ENCODE measurements around the gene SEMA3B. TPM values are rescaled to one million over a fixed set of nuclear protein-coding genes. Genes with fewer than 3 reads are reported as not detected.
A peak's percentile ranks its signal among the peaks of the same experiment; 100 is the strongest.

SEMA3B gene
- total and polyA plus RNA-seq, 8 donors: 27.5 to 223 (median 43.4) TPM

- H3K4me3 ChIP-seq: no peak overlapping the region
- H3K9me3 ChIP-seq: no peaks in the 10 kb centered on the region
- WGBS, 2 donors: 87 to 94% methylated on average over 8 of the region's 8 CpGs
- ATAC-seq (no peak), FAIRE-seq (no peak), DNase-seq (no peak)
- peaks cover 21 to 27% (median 21%) of the 10 kb centered on the region in 3 donors for H3K4me1 ChIP-seq
- intact Hi-C loops (cut with DNase I): no loop called here
- no peak overlapping the region for H3K27ac ChIP-seq
- no peaks in the 10 kb centered on the region for H3K36me3 ChIP-seq
- H3K27me3 ChIP-seq: no peaks in the 10 kb centered on the region
- TF ChIP-seq, protein P1, sequence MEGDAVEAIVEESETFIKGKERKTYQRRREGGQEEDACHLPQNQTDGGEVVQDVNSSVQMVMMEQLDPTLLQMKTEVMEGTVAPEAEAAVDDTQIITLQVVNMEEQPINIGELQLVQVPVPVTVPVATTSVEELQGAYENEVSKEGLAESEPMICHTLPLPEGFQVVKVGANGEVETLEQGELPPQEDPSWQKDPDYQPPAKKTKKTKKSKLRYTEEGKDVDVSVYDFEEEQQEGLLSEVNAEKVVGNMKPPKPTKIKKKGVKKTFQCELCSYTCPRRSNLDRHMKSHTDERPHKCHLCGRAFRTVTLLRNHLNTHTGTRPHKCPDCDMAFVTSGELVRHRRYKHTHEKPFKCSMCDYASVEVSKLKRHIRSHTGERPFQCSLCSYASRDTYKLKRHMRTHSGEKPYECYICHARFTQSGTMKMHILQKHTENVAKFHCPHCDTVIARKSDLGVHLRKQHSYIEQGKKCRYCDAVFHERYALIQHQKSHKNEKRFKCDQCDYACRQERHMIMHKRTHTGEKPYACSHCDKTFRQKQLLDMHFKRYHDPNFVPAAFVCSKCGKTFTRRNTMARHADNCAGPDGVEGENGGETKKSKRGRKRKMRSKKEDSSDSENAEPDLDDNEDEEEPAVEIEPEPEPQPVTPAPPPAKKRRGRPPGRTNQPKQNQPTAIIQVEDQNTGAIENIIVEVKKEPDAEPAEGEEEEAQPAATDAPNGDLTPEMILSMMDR (IDR thresholded peaks at IDR 0.05): no peak
Observed at GRCh38 chr3:50295553-50296431, 26.8 kb downstream of the SEMA3B start.

DNA sequence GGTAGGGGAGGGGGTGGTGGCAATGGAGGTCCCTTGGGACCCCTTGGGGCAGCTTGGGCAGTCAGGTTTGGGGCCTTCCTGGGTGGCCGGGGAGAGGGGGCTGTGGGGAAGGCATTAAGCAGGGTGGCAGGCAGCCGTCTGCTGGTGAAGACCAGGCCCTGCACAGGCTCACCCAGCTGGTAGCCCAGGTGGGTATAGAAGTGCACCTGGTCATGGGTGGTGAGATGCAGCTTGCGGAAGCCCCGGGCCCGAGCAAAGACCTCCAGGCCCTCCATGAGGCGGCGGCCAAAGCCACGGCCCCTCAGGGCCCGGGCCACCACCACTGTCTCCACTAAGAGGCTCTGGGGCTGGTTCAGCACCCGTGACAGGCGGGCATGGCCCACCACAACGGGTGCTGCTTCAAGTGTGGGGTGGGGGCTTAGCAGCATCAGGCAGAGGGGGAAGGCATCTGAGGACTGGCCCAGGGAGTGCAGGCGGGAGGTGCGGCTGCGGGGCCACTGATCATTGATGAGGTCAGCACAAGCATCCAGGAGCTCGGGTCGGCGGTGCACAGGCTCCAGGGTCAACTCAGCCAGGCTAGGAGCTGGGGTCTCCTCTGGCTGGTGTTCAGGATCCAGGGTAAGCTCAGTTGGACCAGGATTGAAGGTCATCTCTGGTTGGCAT lies 27.9 kb downstream of the SEMA3B start:
- TF ChIP-seq, protein P1 (IDR thresholded peaks at IDR 0.05): no peak
- DNase-seq: peak in 2 of 6 donors; percentile 31 to 77
- no peaks in the 10 kb centered on the region for H3K36me3 ChIP-seq
- H3K27ac ChIP-seq: no peak overlapping the region
- no peak overlapping the region for H3K4me3 ChIP-seq
- WGBS, 2 donors: 88 to 89% methylated on average over 18 of the region's 18 CpGs
- intact Hi-C loops (cut with DNase I): no loop called here
- no peak for ATAC-seq
- FAIRE-seq: no peak
- H3K27me3 ChIP-seq: no peaks in the 10 kb centered on the region
- H3K4me1 ChIP-seq: peaks cover 21 to 22% (median 21%) of the 10 kb centered on the region in 3 donors
- H3K9me3 ChIP-seq: no peaks in the 10 kb centered on the region

DNA sequence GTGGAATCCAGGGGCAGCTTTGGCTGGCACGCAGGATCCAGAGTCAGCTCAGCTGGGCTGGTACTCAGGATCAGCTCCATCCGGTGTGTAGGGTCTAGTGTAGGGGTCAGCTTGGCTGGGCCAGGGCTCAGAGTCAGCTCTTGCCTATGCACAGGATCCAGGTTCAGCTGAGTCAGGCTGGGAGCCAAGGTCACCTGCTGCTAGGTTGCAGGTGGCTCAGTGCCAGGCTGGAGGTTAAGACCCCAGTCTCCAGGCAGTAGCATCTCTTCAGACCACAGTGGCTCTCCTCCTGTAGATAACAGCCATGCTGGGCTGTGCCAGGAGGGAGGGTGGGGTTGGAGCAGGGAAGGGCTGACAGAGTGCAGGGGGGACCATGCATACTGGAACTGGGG lies 28.4 kb downstream of the SEMA3B start:
- ATAC-seq: no peak
- H3K4me3 ChIP-seq: no peak overlapping the region
- H3K36me3 ChIP-seq: no peaks in the 10 kb centered on the region
- no peaks in the 10 kb centered on the region for H3K27me3 ChIP-seq
- H3K27ac ChIP-seq: no peak overlapping the region
- H3K9me3 ChIP-seq: no peaks in the 10 kb centered on the region
- DNase-seq: peak in 3 of 6 donors; percentile 52 to 84 (median 71)
- intact Hi-C loops (cut with DNase I): no loop called here
- no peak for FAIRE-seq
- 39 to 57% methylated on average over 2 of the region's 2 CpGs for WGBS, 2 donors
- TF ChIP-seq, protein P1 (IDR thresholded peaks at IDR 0.05): no peak
- peaks cover 21 to 22% (median 21%) of the 10 kb centered on the region in 3 donors for H3K4me1 ChIP-seq

DNA sequence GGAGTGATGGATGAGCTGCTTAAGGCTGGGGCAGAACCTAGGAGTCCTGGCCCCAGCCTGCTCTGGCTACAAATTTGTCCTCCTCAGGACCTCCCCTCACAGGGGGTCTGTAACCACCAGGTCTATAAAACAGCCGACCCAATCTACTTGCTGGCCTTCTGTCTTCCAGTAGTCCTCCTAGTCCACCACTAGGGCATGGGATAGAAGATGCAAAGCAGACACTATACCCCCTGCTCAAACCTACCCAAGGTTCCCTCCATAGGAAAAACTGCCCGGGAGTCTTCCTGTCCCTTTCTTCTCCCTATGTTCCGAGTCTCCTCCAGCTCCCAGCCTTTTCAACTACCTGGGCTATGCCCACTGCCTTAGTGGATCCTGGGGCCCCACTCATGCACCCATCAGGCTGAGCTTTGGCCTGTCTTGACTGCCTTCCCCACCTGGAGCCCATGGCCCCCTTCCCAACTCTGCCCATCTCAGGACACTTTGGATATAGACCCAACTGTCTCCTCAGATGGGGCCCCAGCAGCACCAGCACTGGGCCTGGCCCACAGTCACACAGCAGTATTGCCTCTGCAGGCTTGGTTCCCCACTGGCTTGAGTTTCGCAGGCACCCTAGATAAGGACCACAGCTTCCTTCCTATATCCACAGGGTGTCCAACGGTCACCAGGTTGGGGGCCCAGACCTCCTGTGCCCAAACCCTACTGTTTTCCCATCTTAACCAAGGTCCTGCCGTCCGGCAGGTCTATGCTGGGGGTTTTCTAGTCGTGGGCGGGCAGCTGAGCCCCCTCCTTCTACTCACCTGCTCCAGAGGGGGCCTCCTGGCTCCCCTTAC lies 29.2 kb downstream of the SEMA3B start:
- DNase-seq (no peak), FAIRE-seq (no peak), ATAC-seq (no peak)
- Histone ChIP-seq H3K9me3 (no peaks in the 10 kb centered on the region), H3K36me3 (no peaks in the 10 kb centered on the region), H3K4me1 (peaks cover 15 to 17% (median 16%) of the 10 kb centered on the region in 3 donors), H3K4me3 (peak overlapping the region in 3 of 4 donors; percentile 48 to 67 (median 55)), H3K27me3 (no peaks in the 10 kb centered on the region), H3K27ac (peak overlapping the region; percentile 61 to 83 (median 79))
- TF ChIP-seq, protein P1 (IDR thresholded peaks at IDR 0.05): no peak
- intact Hi-C loops (cut with DNase I): no loop called here
- 56 to 58% methylated on average over 9 of the region's 9 CpGs for WGBS, 2 donors

Measured in pancreas (tissue), 10 donors.